K562 (cell line): ENCODE results near the gene NR5A1. TPM values are rescaled to one million over a fixed set of nuclear protein-coding genes. Genes with fewer than 3 reads are reported as not detected.

Experiments
- ATF1 ChIP-seq, 2 experiments: fragments of 450-650 bp in 1 of 2; IDR thresholded peaks; 2 replicates each; pipeline ENCODE4 v1.6.1; 2016; ENCODE audit warnings: missing compliant biosample characterization in 1 of 2, missing genetic modification characterization in 1 of 2
- CBFB ChIP-seq: sonication (generic); formaldehyde crosslinking; IDR thresholded peaks from 2 replicates; pipeline ENCODE4 v1.4.0; 2020; ENCODE audit warnings: mild to moderate bottlenecking, missing genetic modification reagents
- ELK1 ChIP-seq: sonication (generic); formaldehyde crosslinking; IDR thresholded peaks from 2 replicates; pipeline ENCODE4 v1.8.1; 2022; ENCODE audit warnings: missing genetic modification reagents
- MAZ ChIP-seq, 2 experiments: fragments of 450-650 bp in 1 of 2; sonication (generic) in 1 of 2; formaldehyde crosslinking; IDR thresholded peaks in 1 of 2; conservative IDR thresholded peaks in 1 of 2; 2 replicates each; pipeline versions ENCODE4 v1.4.0 to v1.5.0; 2020; ENCODE audit warnings: mild to moderate bottlenecking in 1 of 2, missing genetic modification reagents in 1 of 2
- NCOR1 ChIP-seq: fragments of 450-650 bp; IDR thresholded peaks from 2 replicates; pipeline ENCODE4 v1.6.1; 2016; ENCODE audit warnings: mild to moderate bottlenecking, moderate library complexity
- PCBP1 ChIP-seq: fragments of 200-400 bp; formaldehyde crosslinking; IDR thresholded peaks from 2 replicates; pipeline ENCODE4 v1.6.1; 2018; ENCODE audit warnings: mild to moderate bottlenecking, low read depth, low read length; ENCODE audit not compliant: poor library complexity, severe bottlenecking
- RUNX1 ChIP-seq: sonication (generic); IDR thresholded peaks from 2 replicates; pipeline ENCODE4 v1.6.1; 2016; ENCODE audit warnings: antibody characterized with exemption, low read depth
- SAP30 ChIP-seq: fragments of 200-600 bp; sonication (generic); IDR thresholded peaks from 2 replicates; pipeline ENCODE4 v1.6.1; 2012; ENCODE audit warnings: borderline replicate concordance, low read depth, mild to moderate bottlenecking, moderate library complexity, low read length, control low read depth, inconsistent platforms; ENCODE audit not compliant: insufficient read depth, poor library complexity, severe bottlenecking
- TBP ChIP-seq: optimal IDR thresholded peaks from 2 replicates; pipeline ENCODE3; 2011; ENCODE audit warnings: low read depth, low read length, improper control_type of control experiment
- TCF15 ChIP-seq: fragments of 250-450 bp; sonication (Bioruptor Pico); IDR thresholded peaks from 2 replicates; pipeline ENCODE4 v1.8.0; 2022; ENCODE audit warnings: moderate library complexity, mild to moderate bottlenecking, inconsistent platforms
- VEZF1 ChIP-seq: fragments of 200-800 bp; sonication (Bioruptor generic); IDR thresholded peaks from 2 replicates; pipeline ENCODE4 v1.6.1; 2017; ENCODE audit warnings: missing genetic modification characterization, missing compliant biosample characterization
- YY1 ChIP-seq, 3 experiments: IDR thresholded peaks; 2 replicates each; pipeline ENCODE4 v1.6.1; 2011; ENCODE audit warnings: low read length in 2 of 3, mild to moderate bottlenecking in 2 of 3, moderate library complexity in 2 of 3, borderline replicate concordance in 1 of 3, control low read depth in 1 of 3, low read depth in 1 of 3; ENCODE audit not compliant: insufficient read depth in 3 of 3, insufficient replicate concordance in 2 of 3, control insufficient read depth in 1 of 3, insufficient read length in 1 of 3; ENCODE audit errors: extremely low read depth in 1 of 3
- ZBTB7A ChIP-seq: IDR thresholded peaks from 2 replicates; pipeline ENCODE4 v1.6.1; 2011; ENCODE audit warnings: low read depth, mild to moderate bottlenecking, low read length, moderate library complexity, borderline replicate concordance; ENCODE audit not compliant: control insufficient read depth
- ZHX1 ChIP-seq: fragments of 150-350 bp; conservative IDR thresholded peaks from 2 replicates; pipeline ENCODE4 v1.6.1; 2014; ENCODE audit warnings: low read length
- ZNF277 ChIP-seq: fragments of 250-450 bp; sonication (Bioruptor Pico); IDR thresholded peaks from 2 replicates; pipeline ENCODE4 v1.8.0; 2022; ENCODE audit warnings: inconsistent platforms, mild to moderate bottlenecking, moderate library complexity, borderline replicate concordance
- ZNF311 ChIP-seq: fragments of 250-450 bp; sonication (Bioruptor Pico); IDR thresholded peaks from 2 replicates; pipeline ENCODE4 v1.4.0; 2020; ENCODE audit warnings: mild to moderate bottlenecking, moderate library complexity
- polyA plus RNA-seq, 8 experiments: library from polyadenylated mRNA; depleted of rRNA in 4 of 8; stranded (reverse) in 5 of 8; unstranded in 3 of 8; fragments of >200 nt; fragmentation: Nextera tagmentation in 2 of 8; fragmentation: Illumina TruSeq in 1 of 8; extraction: Ambion mirVana in 2 of 8; extraction: Trizol in 1 of 8; gene quantifications; 2 replicates each; pipeline versions ENCODE4 v1.2.1 to v1.2.3, GENCODE V29; 2011 to 2014; ENCODE audit warnings: inconsistent platforms in 1 of 8, missing spikeins in 1 of 8
- total RNA-seq, 7 experiments: library from RNA; depleted of rRNA in 6 of 7; stranded (reverse); fragments of >200 nt in 6 of 7; fragmentation: Illumina TruSeq in 2 of 7; extraction: Trizol in 2 of 7; gene quantifications; 2 replicates each; pipeline versions ENCODE4 v1.2.1 to v1.2.3, GENCODE V29; 2011 to 2021; ENCODE audit warnings: low replicate concordance in 1 of 7

Gene NR5A1
- total and polyA plus RNA-seq, 9 of the 15 experiments (the other 6 are each of a cell fraction or from before 2014, with no cell fraction given), result 0.11 to 0.32 (median 0.20) TPM; not detected in 6

GRCh38 chr9:124450241-124450924, 56.8 kb downstream of the NR5A1 start, which contains the start of gene ADGRD2 (continued):
- peak; percentile 41 for TF ChIP-seq VEZF1 (CRISPR knock-in tag)
- TF ChIP-seq ATF1 (CRISPR knock-in tag; IDR thresholded peaks at IDR 0.05), result no peak
- TF ChIP-seq ATF1 (tag; IDR thresholded peaks at IDR 0.05), result no peak
- no peak for TF ChIP-seq ZHX1
- TF ChIP-seq ZBTB7A, result no peak
- TF ChIP-seq ELK1 (CRISPR knock-in tag), result no peak
- TF ChIP-seq YY1 (IDR thresholded peaks at IDR 0.05; ENCODE audit: borderline replicate concordance in 1 of 3, control insufficient read depth in 1 of 3, extremely low read depth in 1 of 3, insufficient read depth in 3 of 3, insufficient read length in 1 of 3, insufficient replicate concordance in 2 of 3, low read depth in 1 of 3, low read length in 2 of 3), result peak in 1 of 3 experiments; percentile 27
- TF ChIP-seq PCBP1, result peak; percentile 43
- no peak for TF ChIP-seq ZNF277 (CRISPR knock-in tag)
- no peak for TF ChIP-seq ZNF311
- no peak for TF ChIP-seq CBFB (CRISPR knock-in tag)
- no peak for TF ChIP-seq RUNX1
- no peak for TF ChIP-seq TCF15 (CRISPR knock-in tag)
- TF ChIP-seq TBP, result no peak
- no peak for TF ChIP-seq NCOR1
- no peak for TF ChIP-seq SAP30
- no peak for TF ChIP-seq MAZ (CRISPR knock-in tag; conservative IDR thresholded peaks at IDR 0.05 in 1 of 2, IDR thresholded peaks at IDR 0.05 in 1 of 2)
